ENCODE results near the gene CD38.

The CD38 gene

DNA sequence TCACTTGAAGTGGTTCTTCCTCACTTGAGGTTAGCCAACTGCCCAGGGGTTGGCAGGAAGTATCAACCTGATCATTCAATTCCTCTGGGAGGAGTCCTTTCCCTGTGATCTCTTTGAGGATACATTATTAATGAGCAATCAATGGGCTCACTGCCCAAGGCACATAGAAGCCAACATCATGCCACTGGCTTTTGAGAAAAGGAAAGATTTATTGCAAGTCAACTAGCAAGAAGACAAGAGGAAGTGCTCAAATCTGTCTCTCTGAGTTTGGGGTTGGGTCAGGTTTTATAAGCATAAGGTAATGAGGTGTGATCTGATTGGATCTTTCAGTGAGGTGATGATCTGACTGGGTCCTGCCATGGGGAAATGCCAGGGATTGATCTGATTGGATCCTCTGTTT lies 120.8 kb downstream of the CD38 start:
- FAIRE-seq = no peak
- no peak for DNase-seq (ENCODE audit: insufficient read length, low spot score)
- TF ChIP-seq POLR2AphosphoS5 (IDR thresholded peaks at IDR 0.05; ENCODE audit: low read depth, low read length) (no peak), SPI1 (IDR thresholded peaks at IDR 0.05; ENCODE audit: low read depth, low read length) (no peak), POLR2A (IDR thresholded peaks at IDR 0.05; ENCODE audit: low read depth, low read length) (no peak), POU2F2 (IDR thresholded peaks at IDR 0.05; ENCODE audit: low read depth, low read length) (no peak), TAF1 (IDR thresholded peaks at IDR 0.05; ENCODE audit: low read depth, low read length) (no peak), PAX5 (IDR thresholded peaks at IDR 0.05; ENCODE audit: insufficient read depth, low read length, severe bottlenecking) (no peak)

- TF ChIP-seq POLR2A (IDR thresholded peaks at IDR 0.05; ENCODE audit: low read depth, low read length) = no peak
- TF ChIP-seq POU2F2 (IDR thresholded peaks at IDR 0.05; ENCODE audit: low read depth, low read length) = no peak
- no peak for TF ChIP-seq PAX5 (IDR thresholded peaks at IDR 0.05; ENCODE audit: insufficient read depth, low read length, severe bottlenecking)
- no peak for TF ChIP-seq POLR2AphosphoS5 (IDR thresholded peaks at IDR 0.05; ENCODE audit: low read depth, low read length)
- no peak for TF ChIP-seq SPI1 (IDR thresholded peaks at IDR 0.05; ENCODE audit: low read depth, low read length)
- no peak for TF ChIP-seq TAF1 (IDR thresholded peaks at IDR 0.05; ENCODE audit: low read depth, low read length)
- FAIRE-seq (no peak), DNase-seq (ENCODE audit: insufficient read length, low spot score) (no peak)
Observed at GRCh38 chr4:15899511-15899910, 121.4 kb downstream of the CD38 start.

DNA sequence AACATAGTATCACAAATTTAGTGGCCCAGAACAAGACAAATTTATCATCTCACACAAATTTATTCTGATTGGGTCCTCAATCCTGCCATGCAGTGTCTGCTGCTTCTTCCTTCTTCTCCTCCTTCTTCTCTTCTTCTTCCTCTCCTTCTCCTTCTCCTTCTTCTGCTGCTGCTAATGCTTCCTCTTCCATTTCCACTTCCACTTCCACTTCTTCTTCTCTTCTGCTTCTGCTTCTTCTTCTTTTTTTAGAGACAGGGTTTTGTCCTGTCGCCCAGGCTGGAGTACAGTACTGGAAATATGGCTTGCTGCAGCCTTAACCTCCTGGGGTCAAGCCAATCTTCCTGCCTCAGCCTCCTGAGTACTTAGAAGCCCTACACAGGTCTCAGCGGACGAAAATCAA lies 122.9 kb downstream of the CD38 start:
- FAIRE-seq (no peak), DNase-seq (ENCODE audit: insufficient read length, low spot score) (no peak)
- TF ChIP-seq POU2F2 (IDR thresholded peaks at IDR 0.05; ENCODE audit: low read depth, low read length) (no peak), POLR2A (IDR thresholded peaks at IDR 0.05; ENCODE audit: low read depth, low read length) (no peak), SPI1 (IDR thresholded peaks at IDR 0.05; ENCODE audit: low read depth, low read length) (no peak), POLR2AphosphoS5 (IDR thresholded peaks at IDR 0.05; ENCODE audit: low read depth, low read length) (no peak), PAX5 (IDR thresholded peaks at IDR 0.05; ENCODE audit: insufficient read depth, low read length, severe bottlenecking) (no peak), TAF1 (IDR thresholded peaks at IDR 0.05; ENCODE audit: low read depth, low read length) (no peak)

GRCh38 chr4:15901998-15902397 lies 123.9 kb downstream of the CD38 start:
- no peak for TF ChIP-seq POLR2A (IDR thresholded peaks at IDR 0.05; ENCODE audit: low read depth, low read length)
- no peak for TF ChIP-seq TAF1 (IDR thresholded peaks at IDR 0.05; ENCODE audit: low read depth, low read length)
- no peak for TF ChIP-seq SPI1 (IDR thresholded peaks at IDR 0.05; ENCODE audit: low read depth, low read length)
- TF ChIP-seq POLR2AphosphoS5 (IDR thresholded peaks at IDR 0.05; ENCODE audit: low read depth, low read length) = no peak
- DNase-seq (ENCODE audit: insufficient read length, low spot score) (no peak), FAIRE-seq (no peak)

- no peak for TF ChIP-seq PAX5 (IDR thresholded peaks at IDR 0.05; ENCODE audit: insufficient read depth, low read length, severe bottlenecking)
- no peak for TF ChIP-seq POU2F2 (IDR thresholded peaks at IDR 0.05; ENCODE audit: low read depth, low read length)
- FAIRE-seq (no peak), DNase-seq (ENCODE audit: insufficient read length, low spot score) (no peak)
Observed at GRCh38 chr4:15902746-15903145, 124.6 kb downstream of the CD38 start.

Measured in GM12891 (cell line).